ENCODE measurements around the gene VKORC1.

VKORC1 gene

DNA sequence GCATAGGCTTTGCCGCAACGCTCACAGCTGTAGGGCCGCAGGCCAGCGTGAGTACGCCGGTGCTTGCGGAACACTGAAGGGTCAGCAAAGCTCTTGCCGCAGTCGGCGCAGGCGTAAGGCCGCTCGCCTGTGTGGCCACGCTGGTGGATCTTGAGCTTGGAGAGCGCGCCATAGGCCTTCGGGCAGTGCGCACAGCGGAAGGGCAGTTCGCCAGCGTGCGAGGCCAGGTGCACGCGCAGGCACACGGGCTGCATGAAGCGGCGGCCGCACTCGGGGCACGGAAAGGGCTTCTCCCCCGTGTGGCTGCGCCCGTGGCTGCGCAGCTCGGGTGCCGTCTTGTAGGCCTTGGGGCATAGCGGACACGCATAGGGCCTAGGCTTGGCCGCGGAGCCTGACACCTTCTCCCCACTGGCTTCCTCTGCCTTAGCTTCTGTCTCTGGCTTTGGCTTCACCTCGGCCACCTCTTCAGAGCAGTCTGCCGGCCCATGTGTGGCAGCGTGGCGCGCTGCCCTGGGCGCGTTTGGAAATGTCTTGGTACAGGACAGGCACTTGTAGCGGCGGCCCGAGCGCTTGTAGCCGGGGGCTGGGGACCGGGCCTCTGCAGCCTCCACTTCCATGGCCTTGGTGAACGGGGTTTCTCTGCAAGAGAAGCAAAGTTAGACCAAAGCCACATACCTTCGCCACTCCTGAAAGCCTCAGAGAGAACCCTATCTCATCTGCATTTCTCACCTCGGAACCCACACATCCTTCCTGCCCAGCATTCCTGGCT, 30.6 kb downstream of the VKORC1 start:
- DNase-seq (ENCODE audit: low read depth in 2 of 2): no peak

DNA sequence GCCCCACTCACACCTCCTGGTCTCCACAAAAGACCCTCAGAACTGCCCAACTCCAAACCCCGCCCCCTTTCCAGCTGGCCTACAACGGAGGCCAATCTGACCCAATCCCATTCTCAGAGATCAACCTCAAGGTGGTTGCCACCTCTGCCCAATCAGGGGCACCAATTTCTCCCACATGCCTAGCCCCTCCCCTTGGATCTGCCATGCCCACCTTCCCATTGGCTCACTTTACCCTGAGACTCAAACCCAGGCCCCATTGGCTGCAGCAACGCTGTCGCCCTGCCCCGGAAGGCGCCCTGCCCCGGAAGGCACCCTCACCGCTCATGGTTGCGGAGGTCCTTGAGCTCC, 31.1 kb downstream of the VKORC1 start:
- no peak for DNase-seq (ENCODE audit: low read depth in 2 of 2)

DNA sequence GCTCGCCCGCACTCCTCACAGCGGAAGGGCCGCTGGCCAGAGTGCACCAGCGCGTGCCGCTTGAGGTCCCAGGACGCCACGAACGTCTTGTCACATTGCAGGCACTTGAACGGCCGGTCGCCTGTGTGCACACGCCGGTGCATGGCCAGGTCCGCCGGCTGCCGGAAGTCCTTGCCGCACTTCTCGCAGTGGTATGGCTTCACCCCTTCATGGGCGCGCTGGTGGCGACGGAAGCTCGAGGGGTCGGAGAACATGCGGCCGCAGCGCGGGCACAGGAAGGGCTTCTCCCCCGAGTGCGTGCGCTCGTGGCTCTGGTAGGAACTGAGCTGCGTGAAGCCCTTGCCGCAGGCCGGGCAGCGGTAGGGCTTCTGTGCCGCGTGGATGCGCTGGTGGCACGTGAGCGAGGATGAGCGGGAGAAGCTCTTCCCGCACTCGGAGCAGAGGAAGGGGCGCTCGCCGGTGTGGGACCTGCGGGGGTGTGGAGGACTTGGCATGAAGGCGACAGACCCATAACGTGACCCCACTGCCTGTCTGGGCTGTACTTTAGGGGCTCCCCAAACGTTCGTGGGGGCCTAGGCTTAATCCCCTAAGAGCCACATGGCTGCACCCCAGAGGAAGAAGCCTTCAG, 32.7 kb downstream of the VKORC1 start:
- no peak for DNase-seq (ENCODE audit: low read depth in 2 of 2)

DNA sequence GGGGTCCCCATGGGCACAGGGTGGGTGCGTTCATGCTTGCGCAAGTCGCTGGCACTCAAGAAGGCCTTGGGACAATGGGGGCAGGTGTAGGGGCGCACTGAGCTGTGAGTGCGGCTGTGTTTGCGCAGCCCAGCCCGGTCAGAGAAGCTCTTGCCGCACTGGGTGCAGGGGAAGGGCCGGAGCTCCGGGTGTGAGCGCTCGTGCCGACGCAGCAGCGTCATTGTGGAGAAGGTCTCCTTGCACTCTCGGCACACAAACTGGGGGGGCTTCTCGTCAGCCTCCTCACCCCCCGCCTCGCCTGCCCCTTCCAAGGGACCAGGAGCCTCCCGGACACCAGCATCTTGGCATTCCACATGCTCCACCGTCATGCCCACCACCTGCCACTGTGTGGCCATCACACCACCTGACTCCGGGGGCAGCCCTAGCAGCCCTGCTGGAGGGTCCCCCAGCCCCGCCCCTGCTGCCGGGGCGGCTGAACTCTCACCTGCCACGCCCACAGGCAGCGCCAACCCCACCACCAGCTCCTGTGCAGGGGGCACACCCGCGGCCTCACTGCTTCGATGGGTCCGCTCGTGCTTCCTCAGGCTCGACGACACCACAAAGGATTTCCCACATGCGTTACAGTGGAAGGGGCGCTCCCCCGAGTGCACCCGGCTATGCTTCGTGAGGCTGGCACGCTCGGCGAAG, 33.3 kb downstream of the VKORC1 start:
- no peak for DNase-seq (ENCODE audit: low read depth in 2 of 2)

DNA sequence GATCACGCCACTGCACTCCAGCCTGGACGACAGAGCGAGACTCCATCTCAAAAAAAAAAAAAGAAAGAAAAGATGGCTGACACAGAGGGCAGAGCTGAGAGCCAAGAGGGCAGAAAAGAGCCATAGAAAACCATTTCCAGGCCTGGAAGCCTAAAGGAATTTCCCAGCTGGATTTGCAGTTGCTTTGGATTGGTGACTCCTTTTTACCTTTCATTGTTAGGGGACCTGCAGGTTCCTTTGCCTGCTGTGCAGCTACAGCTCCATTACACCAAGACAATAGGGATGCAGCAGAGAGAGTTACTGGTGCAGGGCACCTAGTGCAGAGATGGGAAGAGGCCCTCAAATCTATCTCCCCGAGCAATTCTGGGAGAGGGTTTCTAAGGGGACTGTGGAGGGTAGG, 39.0 kb downstream of the VKORC1 start:
- no peak for DNase-seq (ENCODE audit: low read depth in 2 of 2)

DNA sequence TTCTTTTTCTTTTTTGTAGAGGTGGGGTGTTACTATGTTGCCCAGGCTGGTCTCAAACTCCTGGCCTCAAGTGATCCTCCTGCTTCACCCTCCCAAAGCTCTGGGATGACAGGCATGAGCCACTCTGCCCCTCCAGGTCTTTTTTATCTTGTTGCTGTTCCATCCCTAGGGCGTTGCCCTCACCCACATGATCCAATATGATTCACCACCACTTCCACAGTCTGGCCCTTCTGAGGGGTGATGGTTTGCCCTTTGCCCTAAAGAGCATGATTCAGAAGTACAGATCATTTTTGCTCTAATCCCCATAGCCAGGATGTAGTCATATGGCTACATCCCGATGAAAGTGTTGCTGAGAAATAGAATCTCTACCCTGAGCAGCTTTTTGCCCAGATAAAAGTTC, 42.5 kb downstream of the VKORC1 start:
- DNase-seq (ENCODE audit: low read depth in 2 of 2): no peak

DNA sequence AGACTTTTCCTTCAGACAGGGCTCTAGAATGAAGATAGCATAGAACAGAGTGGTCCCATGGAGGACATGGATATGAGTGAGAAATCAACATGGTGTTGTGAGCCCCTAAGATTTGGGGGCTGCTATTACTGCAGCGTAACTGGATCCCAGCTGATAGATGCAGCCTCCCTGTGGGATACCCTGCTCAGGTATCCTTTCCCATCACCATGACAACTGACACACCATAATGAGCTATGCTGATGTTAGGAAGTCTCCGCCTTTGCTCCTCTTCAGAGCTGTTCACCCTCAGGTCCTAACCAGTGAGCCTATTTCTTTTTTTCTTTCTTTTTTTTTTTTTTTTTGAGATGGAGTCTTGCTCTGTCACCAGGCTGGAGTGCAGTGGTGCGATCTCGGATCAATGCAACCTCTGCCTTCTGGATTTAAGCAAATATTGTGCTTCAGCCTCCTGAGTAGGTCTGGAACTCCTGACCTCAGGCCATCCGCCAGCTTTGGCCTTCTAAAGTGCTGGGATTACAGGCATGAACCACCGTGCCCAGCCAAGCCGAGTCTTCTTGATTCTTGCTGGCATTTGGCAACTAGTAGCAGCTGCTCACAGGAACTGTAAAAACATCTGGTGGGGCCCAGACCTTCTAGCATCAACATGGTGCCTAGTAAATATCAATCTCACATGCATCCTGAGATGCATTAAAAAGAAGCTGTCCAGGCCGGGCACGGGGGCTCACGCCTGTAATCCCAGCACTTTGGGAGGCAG, 44.1 kb downstream of the VKORC1 start:
- DNase-seq (ENCODE audit: low read depth in 2 of 2): no peak

DNA sequence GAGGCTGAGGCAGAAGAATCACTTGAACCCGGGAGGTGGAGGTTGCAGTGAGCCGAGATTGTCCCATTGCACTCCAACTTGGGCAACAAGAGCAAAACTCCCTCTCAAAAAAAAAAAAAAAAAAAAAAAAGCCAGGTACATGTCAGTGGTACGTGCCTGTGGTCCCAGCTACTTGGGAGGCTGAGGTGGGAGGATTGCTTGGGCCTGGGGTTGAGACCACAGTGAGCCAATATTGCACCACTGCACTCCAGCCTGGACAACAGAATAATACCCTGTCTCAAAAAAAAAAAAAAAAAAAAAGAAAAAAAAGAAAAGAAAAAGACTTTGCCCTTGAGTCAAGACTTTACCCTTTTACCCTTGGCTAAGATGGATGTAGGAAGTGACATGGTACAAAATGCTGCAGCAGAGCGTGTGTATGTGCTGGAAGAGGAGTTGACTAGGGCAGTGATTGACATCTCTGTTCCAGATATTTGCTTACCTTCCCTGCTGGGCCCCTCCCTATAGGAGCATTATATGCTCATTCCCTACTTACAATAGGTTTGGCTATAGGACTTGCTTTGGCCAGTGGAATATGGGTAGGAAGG, 50.6 kb downstream of the VKORC1 start:
- DNase-seq (ENCODE audit: low read depth in 2 of 2): no peak

DNA sequence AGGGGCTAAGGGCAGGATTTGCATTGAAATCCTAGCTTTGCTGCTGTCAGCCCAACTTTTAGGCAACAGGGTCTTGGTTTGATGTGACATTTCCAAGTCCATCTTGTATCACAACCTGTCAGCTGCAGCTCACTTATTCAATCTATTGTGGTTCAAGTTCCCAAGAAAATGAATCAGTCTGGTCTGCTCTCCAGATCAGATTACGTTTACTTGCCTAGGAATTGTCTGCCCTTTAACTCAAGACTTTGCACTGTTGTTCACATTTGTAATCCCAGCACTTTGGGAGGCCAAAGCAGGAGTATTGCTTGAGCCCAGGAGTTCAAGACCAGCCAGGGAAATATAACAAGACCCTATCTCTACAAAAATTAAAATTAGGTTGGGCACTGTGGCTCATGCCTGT, 51.2 kb downstream of the VKORC1 start:
- no peak for DNase-seq (ENCODE audit: low read depth in 2 of 2)

DNA sequence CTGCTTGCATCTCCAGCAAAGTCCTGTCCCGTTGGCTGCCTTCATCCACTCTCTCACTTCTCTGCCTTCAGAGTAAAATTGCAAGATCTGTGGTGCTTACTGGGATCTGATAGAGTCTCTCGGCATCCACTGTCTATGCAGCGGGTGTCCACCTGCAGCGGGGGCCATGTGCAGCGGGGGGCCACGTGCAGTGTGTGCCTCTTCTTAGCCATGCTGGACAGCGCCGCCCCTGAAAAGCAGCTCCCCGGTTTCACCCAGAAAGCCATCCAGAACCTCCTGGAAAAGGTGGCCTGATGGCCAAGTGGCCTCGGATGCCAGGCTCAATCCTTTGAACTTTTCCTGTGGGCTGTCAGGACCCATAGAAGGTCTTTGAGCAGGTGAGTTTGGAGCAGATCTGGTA, 51.7 kb downstream of the VKORC1 start:
- DNase-seq (ENCODE audit: low read depth in 2 of 2): no peak
